ENCODE results near the gene KRTAP17-1. TPM values are rescaled to one million over a fixed set of nuclear protein-coding genes. Genes with fewer than 3 reads are reported as not detected.

KRTAP17-1 gene
- polyA plus RNA-seq, 1 of the 3 experiments (the other 2 are of a cell fraction), result not detected

GRCh38 chr17:41318231-41318630 lies 2.7 kb upstream of the KRTAP17-1 start:
- H3K4me1 ChIP-seq (ENCODE audit: control insufficient read depth in 1 of 2, insufficient read depth in 2 of 2, low read depth in 1 of 2, low read length in 1 of 2), result no peaks in the 10 kb centered on the region
- no peaks in the 10 kb centered on the region for H4K20me1 ChIP-seq (ENCODE audit: insufficient read depth)
- ChIA-PET CTCF (interaction anchor here (1.3 kb wide), 1 partner anchor 345 kb away, joined by 3 read pairs; no protein-coding TSS in a partner anchor), POLR2A (no interaction called here)
- no peak overlapping the region for H2AFZ ChIP-seq (ENCODE audit: low read depth)
- H3K9me3 ChIP-seq, result peaks cover 12% of the 10 kb centered on the region
- no peak overlapping the region for H3K4me2 ChIP-seq
- no peaks in the 10 kb centered on the region for H3F3A ChIP-seq (replicated peaks; ENCODE audit: insufficient read depth)
- peaks cover 29% of the 10 kb centered on the region for H3K27me3 ChIP-seq (ENCODE audit: insufficient read depth)
- H3K36me3 ChIP-seq (replicated peaks in 1 of 2; ENCODE audit: control insufficient read depth in 1 of 2, insufficient read depth in 2 of 2, low read length in 1 of 2), result peaks cover 0 to 9% of the 10 kb centered on the region in 2 experiments
- no peak for TF ChIP-seq TCF12 (IDR thresholded peaks at IDR 0.05)
- TF ChIP-seq, protein P1, sequence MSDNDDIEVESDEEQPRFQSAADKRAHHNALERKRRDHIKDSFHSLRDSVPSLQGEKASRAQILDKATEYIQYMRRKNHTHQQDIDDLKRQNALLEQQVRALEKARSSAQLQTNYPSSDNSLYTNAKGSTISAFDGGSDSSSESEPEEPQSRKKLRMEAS (IDR thresholded peaks at IDR 0.05; ENCODE audit: low read depth), result no peak
- TF ChIP-seq CHD2 (IDR thresholded peaks at IDR 0.05; ENCODE audit: low read length, partially characterized antibody), result no peak
- TF ChIP-seq FOXM1 (IDR thresholded peaks at IDR 0.05; ENCODE audit: low read depth), result no peak
- no peak for TF ChIP-seq JUND (IDR thresholded peaks at IDR 0.05)
- TF ChIP-seq YY1 (IDR thresholded peaks at IDR 0.05; ENCODE audit: low read depth), result no peak
- TF ChIP-seq MEF2A (IDR thresholded peaks at IDR 0.05; ENCODE audit: borderline replicate concordance, low read depth), result no peak
- TF ChIP-seq NFIC (IDR thresholded peaks at IDR 0.05; ENCODE audit: borderline replicate concordance), result no peak
- TF ChIP-seq, protein P2, sequence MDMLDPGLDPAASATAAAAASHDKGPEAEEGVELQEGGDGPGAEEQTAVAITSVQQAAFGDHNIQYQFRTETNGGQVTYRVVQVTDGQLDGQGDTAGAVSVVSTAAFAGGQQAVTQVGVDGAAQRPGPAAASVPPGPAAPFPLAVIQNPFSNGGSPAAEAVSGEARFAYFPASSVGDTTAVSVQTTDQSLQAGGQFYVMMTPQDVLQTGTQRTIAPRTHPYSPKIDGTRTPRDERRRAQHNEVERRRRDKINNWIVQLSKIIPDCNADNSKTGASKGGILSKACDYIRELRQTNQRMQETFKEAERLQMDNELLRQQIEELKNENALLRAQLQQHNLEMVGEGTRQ (IDR thresholded peaks at IDR 0.05; ENCODE audit: borderline replicate concordance, low read depth, low read length), result no peak
- TF ChIP-seq EZH2phosphoT487 (IDR thresholded peaks at IDR 0.05; ENCODE audit: borderline replicate concordance, low read depth), result no peak
- TF ChIP-seq REST (IDR thresholded peaks at IDR 0.05; ENCODE audit: low read depth, low read length), result no peak
- no peak for TF ChIP-seq SIN3A (IDR thresholded peaks at IDR 0.05; ENCODE audit: borderline replicate concordance, low read depth, low read length)
- TF ChIP-seq, protein P3, sequence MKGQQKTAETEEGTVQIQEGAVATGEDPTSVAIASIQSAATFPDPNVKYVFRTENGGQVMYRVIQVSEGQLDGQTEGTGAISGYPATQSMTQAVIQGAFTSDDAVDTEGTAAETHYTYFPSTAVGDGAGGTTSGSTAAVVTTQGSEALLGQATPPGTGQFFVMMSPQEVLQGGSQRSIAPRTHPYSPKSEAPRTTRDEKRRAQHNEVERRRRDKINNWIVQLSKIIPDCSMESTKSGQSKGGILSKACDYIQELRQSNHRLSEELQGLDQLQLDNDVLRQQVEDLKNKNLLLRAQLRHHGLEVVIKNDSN (IDR thresholded peaks at IDR 0.05; ENCODE audit: borderline replicate concordance, low read depth), result no peak
- TF ChIP-seq RCOR1 (IDR thresholded peaks at IDR 0.05; ENCODE audit: low read length), result no peak
- TF ChIP-seq TEAD4 (IDR thresholded peaks at IDR 0.05; ENCODE audit: borderline replicate concordance, insufficient read depth), result no peak
- no peak for TF ChIP-seq TAF1 (IDR thresholded peaks at IDR 0.05; ENCODE audit: borderline replicate concordance, low read depth, low read length)
- TF ChIP-seq, protein P4, sequence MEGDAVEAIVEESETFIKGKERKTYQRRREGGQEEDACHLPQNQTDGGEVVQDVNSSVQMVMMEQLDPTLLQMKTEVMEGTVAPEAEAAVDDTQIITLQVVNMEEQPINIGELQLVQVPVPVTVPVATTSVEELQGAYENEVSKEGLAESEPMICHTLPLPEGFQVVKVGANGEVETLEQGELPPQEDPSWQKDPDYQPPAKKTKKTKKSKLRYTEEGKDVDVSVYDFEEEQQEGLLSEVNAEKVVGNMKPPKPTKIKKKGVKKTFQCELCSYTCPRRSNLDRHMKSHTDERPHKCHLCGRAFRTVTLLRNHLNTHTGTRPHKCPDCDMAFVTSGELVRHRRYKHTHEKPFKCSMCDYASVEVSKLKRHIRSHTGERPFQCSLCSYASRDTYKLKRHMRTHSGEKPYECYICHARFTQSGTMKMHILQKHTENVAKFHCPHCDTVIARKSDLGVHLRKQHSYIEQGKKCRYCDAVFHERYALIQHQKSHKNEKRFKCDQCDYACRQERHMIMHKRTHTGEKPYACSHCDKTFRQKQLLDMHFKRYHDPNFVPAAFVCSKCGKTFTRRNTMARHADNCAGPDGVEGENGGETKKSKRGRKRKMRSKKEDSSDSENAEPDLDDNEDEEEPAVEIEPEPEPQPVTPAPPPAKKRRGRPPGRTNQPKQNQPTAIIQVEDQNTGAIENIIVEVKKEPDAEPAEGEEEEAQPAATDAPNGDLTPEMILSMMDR (IDR thresholded peaks at IDR 0.05), result no peak
- TF ChIP-seq, protein P5, sequence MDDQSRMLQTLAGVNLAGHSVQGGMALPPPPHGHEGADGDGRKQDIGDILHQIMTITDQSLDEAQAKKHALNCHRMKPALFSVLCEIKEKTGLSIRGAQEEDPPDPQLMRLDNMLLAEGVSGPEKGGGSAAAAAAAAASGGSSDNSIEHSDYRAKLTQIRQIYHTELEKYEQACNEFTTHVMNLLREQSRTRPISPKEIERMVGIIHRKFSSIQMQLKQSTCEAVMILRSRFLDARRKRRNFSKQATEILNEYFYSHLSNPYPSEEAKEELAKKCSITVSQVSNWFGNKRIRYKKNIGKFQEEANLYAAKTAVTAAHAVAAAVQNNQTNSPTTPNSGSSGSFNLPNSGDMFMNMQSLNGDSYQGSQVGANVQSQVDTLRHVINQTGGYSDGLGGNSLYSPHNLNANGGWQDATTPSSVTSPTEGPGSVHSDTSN (IDR thresholded peaks at IDR 0.05), result no peak
- no peak for TF ChIP-seq SMC3 (IDR thresholded peaks at IDR 0.05; ENCODE audit: low read depth, low read length)
- H3K9ac ChIP-seq, result no peak overlapping the region
- no peak for DNase-seq
- no peaks in the 10 kb centered on the region for H3K9me2 ChIP-seq
- H3K27ac ChIP-seq (ENCODE audit: low read depth in 2 of 2, low read length in 1 of 2), result no peak overlapping the region
- H3K4me3 ChIP-seq (ENCODE audit: low read depth in 2 of 2, low read length in 1 of 2), result no peak overlapping the region
- no peaks in the 10 kb centered on the region for H3K79me2 ChIP-seq (ENCODE audit: insufficient read depth)
- 7% methylated on average over 2 of the region's 2 CpGs for WGBS (ENCODE audit: low lambda C conversion rate)

Data from SK-N-SH (cell line).